Measurements from ENCODE around the gene FBXO11. TPM values are rescaled to one million over a fixed set of nuclear protein-coding genes. Genes with fewer than 3 reads are reported as not detected.

FBXO11 gene
- total and polyA plus RNA-seq, 10 of the 15 experiments (the other 5 are each of a cell fraction or from before 2014, with no cell fraction given): 5.9 to 38.9 (median 22.5) TPM

GRCh38 chr2:47849368-47849767 is 56.9 kb downstream of the FBXO11 start (continued):
- TF ChIP-seq, protein P1, sequence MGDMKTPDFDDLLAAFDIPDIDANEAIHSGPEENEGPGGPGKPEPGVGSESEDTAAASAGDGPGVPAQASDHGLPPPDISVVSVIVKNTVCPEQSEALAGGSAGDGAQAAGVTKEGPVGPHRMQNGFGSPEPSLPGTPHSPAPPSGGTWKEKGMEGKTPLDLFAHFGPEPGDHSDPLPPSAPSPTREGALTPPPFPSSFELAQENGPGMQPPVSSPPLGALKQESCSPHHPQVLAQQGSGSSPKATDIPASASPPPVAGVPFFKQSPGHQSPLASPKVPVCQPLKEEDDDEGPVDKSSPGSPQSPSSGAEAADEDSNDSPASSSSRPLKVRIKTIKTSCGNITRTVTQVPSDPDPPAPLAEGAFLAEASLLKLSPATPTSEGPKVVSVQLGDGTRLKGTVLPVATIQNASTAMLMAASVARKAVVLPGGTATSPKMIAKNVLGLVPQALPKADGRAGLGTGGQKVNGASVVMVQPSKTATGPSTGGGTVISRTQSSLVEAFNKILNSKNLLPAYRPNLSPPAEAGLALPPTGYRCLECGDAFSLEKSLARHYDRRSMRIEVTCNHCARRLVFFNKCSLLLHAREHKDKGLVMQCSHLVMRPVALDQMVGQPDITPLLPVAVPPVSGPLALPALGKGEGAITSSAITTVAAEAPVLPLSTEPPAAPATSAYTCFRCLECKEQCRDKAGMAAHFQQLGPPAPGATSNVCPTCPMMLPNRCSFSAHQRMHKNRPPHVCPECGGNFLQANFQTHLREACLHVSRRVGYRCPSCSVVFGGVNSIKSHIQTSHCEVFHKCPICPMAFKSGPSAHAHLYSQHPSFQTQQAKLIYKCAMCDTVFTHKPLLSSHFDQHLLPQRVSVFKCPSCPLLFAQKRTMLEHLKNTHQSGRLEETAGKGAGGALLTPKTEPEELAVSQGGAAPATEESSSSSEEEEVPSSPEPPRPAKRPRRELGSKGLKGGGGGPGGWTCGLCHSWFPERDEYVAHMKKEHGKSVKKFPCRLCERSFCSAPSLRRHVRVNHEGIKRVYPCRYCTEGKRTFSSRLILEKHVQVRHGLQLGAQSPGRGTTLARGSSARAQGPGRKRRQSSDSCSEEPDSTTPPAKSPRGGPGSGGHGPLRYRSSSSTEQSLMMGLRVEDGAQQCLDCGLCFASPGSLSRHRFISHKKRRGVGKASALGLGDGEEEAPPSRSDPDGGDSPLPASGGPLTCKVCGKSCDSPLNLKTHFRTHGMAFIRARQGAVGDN (IDR thresholded peaks at IDR 0.05): no peak
- TF ChIP-seq GATAD2B (conservative IDR thresholded peaks at IDR 0.05; ENCODE audit: low read depth) (no peak), GABPA (IDR thresholded peaks at IDR 0.05; ENCODE audit: low read depth) (no peak), BMI1 (IDR thresholded peaks at IDR 0.05; ENCODE audit: borderline replicate concordance) (no peak)

DNA sequence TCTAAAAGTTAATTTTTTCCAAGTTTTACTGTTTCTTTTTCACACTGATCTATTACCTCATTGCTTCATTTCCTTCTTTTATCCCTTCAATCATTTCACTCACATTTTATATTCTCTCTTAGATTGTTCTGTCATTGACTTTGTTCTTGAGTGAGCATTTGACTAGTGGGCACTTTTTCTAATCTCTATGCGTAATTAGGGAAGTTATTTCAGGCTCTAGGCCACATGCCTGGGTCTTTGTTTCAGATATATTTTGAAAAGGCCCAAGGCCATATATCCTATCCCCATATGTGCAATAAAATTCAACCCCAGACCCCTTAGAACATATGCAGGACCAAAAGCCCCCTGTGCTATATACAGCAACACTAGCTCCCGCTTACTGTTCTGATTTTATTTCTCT is 62.1 kb downstream of the FBXO11 start:
- Histone ChIP-seq H4K20me1 (ENCODE audit: control insufficient read depth, insufficient read depth) (no peaks in the 10 kb centered on the region), H3K27me3 (replicated peaks in 1 of 2; ENCODE audit: control insufficient read depth in 2 of 2, insufficient read depth in 2 of 2, low read length in 1 of 2) (no peaks in the 10 kb centered on the region), H3K27ac (ENCODE audit: control insufficient read depth, insufficient read depth) (no peak overlapping the region), H2AFZ (ENCODE audit: control insufficient read depth, low read depth, low read length) (no peak overlapping the region), H3K9ac (ENCODE audit: control insufficient read depth, insufficient read depth, low read length) (no peak overlapping the region), H3K4me3 (no peak overlapping the region), H3K79me2 (ENCODE audit: control insufficient read depth, insufficient read depth, low read length) (peaks cover 33% of the 10 kb centered on the region), H3K4me2 (ENCODE audit: control insufficient read depth, insufficient read depth) (no peak overlapping the region), H3K9me3 (replicated peaks; ENCODE audit: control insufficient read depth, insufficient read depth, low read length) (no peaks in the 10 kb centered on the region; the same call in 2 of the 3 replicates), H3K36me3 (ENCODE audit: control insufficient read depth in 2 of 2, insufficient read depth in 2 of 2, low read length in 1 of 2) (peaks cover 0 to 7% of the 10 kb centered on the region in 2 experiments; a peak in 2 of 4 replicates), H3K4me1 (ENCODE audit: control insufficient read depth, insufficient read depth, low read length) (no peaks in the 10 kb centered on the region)
- no peak for DNase-seq (ENCODE audit: low read depth, low spot score)
- in situ Hi-C loops (cut with MboI) (no loop called here), intact Hi-C loops (cut with micrococcal nuclease; ENCODE audit: unreplicated experiment) (no loop called here)
- BruUV-seq (replicated peaks): TSS peak; percentile 22
- 98% methylated on average over 2 of the region's 2 CpGs for WGBS (ENCODE audit: insufficient coverage, insufficient replicate concordance, low lambda C conversion rate, missing lambda C conversion rate)
- ChIA-PET CTCF (no interaction called here), SMC1A (ENCODE audit: uncharacterized antibody, unreplicated experiment) (interaction anchor here (0.9 kb wide), 1 partner anchor 9 kb away, joined by 3 read pairs; no protein-coding TSS in a partner anchor), POLR2A (no interaction called here), RAD21 (ENCODE audit: unreplicated experiment) (no interaction called here)
- ATAC-seq: no peak
- FAIRE-seq: no peak
- TF ChIP-seq CBX5 (IDR thresholded peaks at IDR 0.05; ENCODE audit: low read depth) (no peak), IRF5 (IDR thresholded peaks at IDR 0.05; ENCODE audit: borderline replicate concordance) (no peak), BMI1 (IDR thresholded peaks at IDR 0.05; ENCODE audit: borderline replicate concordance) (no peak)
- TF ChIP-seq, protein P2, sequence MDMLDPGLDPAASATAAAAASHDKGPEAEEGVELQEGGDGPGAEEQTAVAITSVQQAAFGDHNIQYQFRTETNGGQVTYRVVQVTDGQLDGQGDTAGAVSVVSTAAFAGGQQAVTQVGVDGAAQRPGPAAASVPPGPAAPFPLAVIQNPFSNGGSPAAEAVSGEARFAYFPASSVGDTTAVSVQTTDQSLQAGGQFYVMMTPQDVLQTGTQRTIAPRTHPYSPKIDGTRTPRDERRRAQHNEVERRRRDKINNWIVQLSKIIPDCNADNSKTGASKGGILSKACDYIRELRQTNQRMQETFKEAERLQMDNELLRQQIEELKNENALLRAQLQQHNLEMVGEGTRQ (IDR thresholded peaks at IDR 0.05; ENCODE audit: borderline replicate concordance, low read depth, low read length): no peak

Data from GM12878 (cell line).